Pancreas (tissue), 10 donors: ENCODE data around the gene ALOX15. TPM values are rescaled to one million over a fixed set of nuclear protein-coding genes. Genes with fewer than 3 reads are reported as not detected.
"Not testable (repeated sequence)": the region's sequence is repeated elsewhere in the genome, so short reads cannot be mapped to it uniquely, and the experiment has no call there.

Experiments
- ATAC-seq, 4 donors: fragments of 200-7000 bp; cut with Tn5 transposase; one replicate each; pipeline versions ENCODE4 v1.8.0 to v1.9.1; 2020; ENCODE audit warnings: mild to moderate bottlenecking in 4 of 4, moderate library complexity in 4 of 4
- DNase-seq, 6 donors: peaks; one replicate each; pipeline ENCODE4 v3.0.0-alpha.2; 2020
- FAIRE-seq: peaks from 2 replicates; lab custom pipeline; 2012; peaks lifted over from hg19 to GRCh38; lab: Jason Lieb, UNC
- H3K27ac ChIP-seq, 4 donors: fragments of 200-600 bp; sonication (generic); 1 replicate in 3 of 4; 2 replicates in 1 of 4; pipeline versions ENCODE4 v1.5.0 to v1.8.0; 2020
- H3K27me3 ChIP-seq, 4 donors: fragments of 200-600 bp; one replicate each; pipeline ENCODE4 v1.8.0; 2021
- H3K36me3 ChIP-seq, 3 donors: fragments of 200-600 bp; sonication (generic) in 1 of 3; one replicate each; pipeline versions ENCODE4 v1.5.0 to v1.8.0; 2020 to 2021
- H3K4me1 ChIP-seq, 3 donors: fragments of 200-600 bp; one replicate each; pipeline ENCODE4 v1.8.0; 2021
- H3K4me3 ChIP-seq, 4 donors: fragments of 200-600 bp; sonication (generic) in 2 of 4; one replicate each; pipeline versions ENCODE4 v1.5.0 to v1.8.0; 2020 to 2021
- H3K9me3 ChIP-seq, 4 donors: fragments of 200-600 bp; one replicate each; pipeline ENCODE4 v1.8.0; 2021
- CTCF ChIP-seq, 4 donors: fragments of 200-600 bp; sonication (generic) in 3 of 4; IDR thresholded peaks; one replicate each; pipeline versions ENCODE4 v1.5.0 to v1.8.0; 2021; ENCODE audit warnings: antibody characterized with exemption in 4 of 4
- WGBS, 2 donors: extraction: QIAGEN DNeasy Blood & Tissue Kit; methylation state at CpG; one replicate each; pipeline ENCODE4 v1.1.7; 2013; 5-methylcytosine and 5-hydroxymethylcytosine counted together
- intact Hi-C, 3 donors: fragments of 100-400 bp; cut with DNase I; formaldehyde crosslinking; loops; one replicate each; pipeline versions ENCODE4 v1.11.1 to v1.14.2; 2022
- polyA plus RNA-seq, 2 donors: library from polyadenylated mRNA; stranded (reverse); fragments of 200-250 nt; gene quantifications; one replicate each; pipeline ENCODE4 v1.2.3, GENCODE V29; 2013
- total RNA-seq, 6 donors: library from RNA; stranded (reverse); fragmentation: NEBNext Ultra II Directional in 4 of 6; extraction: Animal tissue kit (Norgen Biotek cat#: 25700) in 4 of 6; gene quantifications; one replicate each; pipeline versions ENCODE4 v1.2.1 to v1.2.4, GENCODE V29; 2021 to 2023
- donor health status: healthy with polysubstance abuse.
- donor health status: DM: no; HTN: no; CAD: no; lungs with moderate emphysema.
- donor health status: DM: no; HTN: no; CAD: no.
- donor health status: control.
- donor health status: control.
- donor health status: Bipolar disorder and iron deficiency.
- donor health status: DM: yes; HTN: yes; CAD: no.
- donor health status: DM: no; HTN: no; CAD: no.
- donor health status: DM: no; HTN: no; CAD: no.
- donor health status: DM: yes; HTN: yes; CAD: no.

Gene ALOX15
- total and polyA plus RNA-seq, 8 donors: 1.1 TPM; not detected in 7

DNA sequence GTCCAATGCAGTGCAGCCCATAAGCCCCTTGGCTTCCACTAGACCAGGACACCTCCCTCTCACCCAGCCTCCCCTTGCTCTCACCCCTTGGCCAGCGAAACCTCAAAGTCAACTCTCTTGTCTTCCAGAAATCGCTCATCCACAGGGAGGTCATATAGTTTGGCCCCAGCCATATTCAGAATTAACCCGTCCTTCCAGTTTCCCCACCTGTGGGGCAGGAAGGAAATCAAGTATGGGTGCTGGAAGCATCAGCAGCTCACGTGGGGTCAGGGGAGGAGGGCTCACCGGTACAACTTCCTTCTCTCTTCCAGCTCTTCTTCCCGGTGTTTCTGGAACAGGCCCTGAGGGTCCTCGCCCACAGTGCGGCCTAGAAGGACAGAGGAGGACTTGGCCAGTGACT lies 2.7 kb downstream of the ALOX15 start:
- DNase-seq, H3K4me3 ChIP-seq, H3K4me1 ChIP-seq, H3K36me3 ChIP-seq, intact Hi-C loops, H3K9me3 ChIP-seq, H3K27ac ChIP-seq, ATAC-seq, FAIRE-seq: not testable (repeated sequence)
- WGBS, 2 donors: 24 to 32% methylated on average over 8 of the region's 8 CpGs
- H3K27me3 ChIP-seq: peaks cover 0 to 17% (median 0%) of the 10 kb centered on the region in 4 donors

DNA sequence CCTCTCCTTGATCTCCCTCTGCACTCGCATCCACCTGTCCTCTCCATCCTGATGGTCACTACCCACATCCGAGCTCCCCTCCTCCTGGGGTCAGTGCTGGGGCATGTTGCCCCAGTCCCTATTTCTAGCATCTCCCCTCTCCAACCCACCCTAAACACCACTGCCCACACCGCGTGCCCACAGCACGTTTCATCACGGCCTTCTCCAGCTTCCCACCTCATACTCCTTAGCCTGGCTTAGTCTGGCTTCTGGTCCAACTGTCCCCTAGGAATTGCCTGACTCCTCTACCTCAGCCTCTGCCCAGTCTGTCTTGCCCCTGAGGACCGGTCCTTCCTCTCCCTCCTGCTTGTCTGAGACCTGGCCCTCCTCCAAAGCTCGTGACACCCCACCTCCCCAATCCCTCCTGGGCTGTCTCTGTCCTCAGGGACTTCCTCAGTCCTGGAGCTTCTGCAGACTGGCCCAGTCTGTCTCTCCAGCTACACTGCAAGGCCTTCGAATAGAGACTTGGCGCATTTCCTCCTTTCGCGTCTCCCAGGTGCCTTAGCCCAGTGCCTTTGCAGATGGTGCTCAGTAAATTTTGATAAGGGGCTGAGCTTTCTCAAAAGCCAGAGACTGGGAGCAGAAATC lies 4.9 kb downstream of the ALOX15 start:
- ATAC-seq (no peak), DNase-seq (no peak), FAIRE-seq (no peak)
- intact Hi-C loops: no loop called here
- no peak for TF ChIP-seq CTCF (IDR thresholded peaks at IDR 0.05)
- Histone ChIP-seq H3K27me3 (peaks cover 0 to 6% (median 0%) of the 10 kb centered on the region in 4 donors), H3K9me3 (no peaks in the 10 kb centered on the region), H3K27ac (no peak overlapping the region), H3K4me3 (no peak overlapping the region), H3K4me1 (no peaks in the 10 kb centered on the region), H3K36me3 (no peaks in the 10 kb centered on the region)
- WGBS, 2 donors: 45 to 53% methylated on average over 12 of the region's 12 CpGs

- Histone ChIP-seq H3K36me3 (no peaks in the 10 kb centered on the region), H3K27ac (no peak overlapping the region), H3K9me3 (no peaks in the 10 kb centered on the region), H3K27me3 (peaks cover 0 to 6% (median 0%) of the 10 kb centered on the region in 4 donors), H3K4me3 (no peak overlapping the region), H3K4me1 (no peaks in the 10 kb centered on the region)
- TF ChIP-seq CTCF (IDR thresholded peaks at IDR 0.05): no peak
- FAIRE-seq (no peak), ATAC-seq (peak in 1 of 4 donors; percentile 79), DNase-seq (no peak)
- WGBS, 2 donors: 6 to 11% methylated on average over 9 to 10 of the region's 10 CpGs
- intact Hi-C loops: no loop called here
Measured at GRCh38 chr17:4635823-4636375, 5.6 kb downstream of the ALOX15 start.

DNA sequence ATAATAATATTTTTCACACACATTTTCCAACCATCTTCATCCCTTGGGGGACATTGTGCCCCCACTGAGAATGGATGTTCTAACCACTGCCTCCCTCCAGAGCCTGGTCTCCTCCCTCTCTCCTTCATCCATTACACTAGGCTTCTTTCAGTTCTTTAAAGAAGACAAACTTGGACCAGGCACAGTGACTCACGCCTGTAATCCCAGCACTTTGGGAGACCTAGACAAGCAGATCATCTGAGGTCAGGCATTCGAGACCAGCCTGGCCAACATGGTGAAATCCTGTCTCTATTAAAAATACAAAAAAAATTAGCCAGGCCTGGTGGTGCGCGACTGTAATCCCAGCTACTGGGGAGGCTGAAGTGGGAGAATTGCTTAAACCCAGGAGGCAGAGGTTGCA lies 6.5 kb downstream of the ALOX15 start:
- ATAC-seq (no peak), DNase-seq (no peak), FAIRE-seq (no peak)
- Histone ChIP-seq H3K27ac (no peak overlapping the region), H3K27me3 (peaks cover 0 to 6% (median 0%) of the 10 kb centered on the region in 4 donors), H3K4me1 (no peaks in the 10 kb centered on the region), H3K36me3 (no peaks in the 10 kb centered on the region), H3K9me3 (no peaks in the 10 kb centered on the region), H3K4me3 (no peak overlapping the region)
- 53 to 61% methylated on average over 4 of the region's 4 CpGs for WGBS, 2 donors
- intact Hi-C loops: no loop called here
- TF ChIP-seq CTCF (IDR thresholded peaks at IDR 0.05): no peak

GRCh38 chr17:4633643-4634042 lies 7.8 kb downstream of the ALOX15 start:
- no peaks in the 10 kb centered on the region for H3K36me3 ChIP-seq
- no peaks in the 10 kb centered on the region for H3K4me1 ChIP-seq
- TF ChIP-seq CTCF (IDR thresholded peaks at IDR 0.05): no peak
- DNase-seq (no peak), ATAC-seq (no peak), FAIRE-seq (no peak)
- intact Hi-C loops: no loop called here
- H3K9me3 ChIP-seq: no peaks in the 10 kb centered on the region
- no peak overlapping the region for H3K27ac ChIP-seq
- peaks cover 0 to 2% (median 0%) of the 10 kb centered on the region in 4 donors for H3K27me3 ChIP-seq
- 80 to 87% methylated on average over 2 of the region's 2 CpGs for WGBS, 2 donors
- no peak overlapping the region for H3K4me3 ChIP-seq
